GM12878 (cell line): ENCODE results near the gene DCAF12. TPM values are rescaled to one million over a fixed set of nuclear protein-coding genes. Genes with fewer than 3 reads are reported as not detected.

ENCODE experiments used
- ATAC-seq: fragments of 200-7000 bp; cut with Tn5 transposase; 3 replicates; pipeline ENCODE4 v1.9.1; 2020; ENCODE audit warnings: mild to moderate bottlenecking, moderate library complexity
- BruUV-seq: library from RNA; stranded (reverse); fragments of 400-500 nt; replicated peaks from 2 replicates; lab custom pipeline; 2021; lab: Mats Ljungman, UMichigan
- CTCF ChIA-PET: fragments of 300-600 bp; sonication (Branson Sonifier 250); formaldehyde crosslinking; extraction: SDS; loops from one replicate; lab custom pipeline; 2021; ENCODE audit warnings: inconsistent platforms; lab: Yijun Ruan, JAX
- POLR2A ChIA-PET: fragments of 350-600 bp; formaldehyde crosslinking; extraction: SDS; loops from one replicate; lab custom pipeline; 2021; ENCODE audit warnings: inconsistent platforms; lab: Charles Lee
- RAD21 ChIA-PET: fragments of 300-600 bp; sonication (Branson Sonifier 250); formaldehyde crosslinking; loops from one replicate; lab custom pipeline; 2023; ENCODE audit warnings: antibody characterized with exemption; ENCODE audit not compliant: unreplicated experiment; lab: Charles Lee
- SMC1A ChIA-PET: fragments of 300-600 bp; sonication (Branson Sonifier 250); formaldehyde crosslinking; loops from one replicate; lab custom pipeline; 2023; ENCODE audit not compliant: unreplicated experiment, uncharacterized antibody; lab: Charles Lee
- DNase-seq: peaks from one replicate; pipeline ENCODE4 v3.0.0-alpha.2; 2011; ENCODE audit warnings: low read depth, low spot score
- FAIRE-seq: peaks from 3 replicates; lab custom pipeline; 2011; peaks lifted over from hg19 to GRCh38; lab: Jason Lieb, UNC
- H2AFZ ChIP-seq: 2 replicates; pipeline ENCODE4 v1.6.0; 2011; ENCODE audit warnings: low read depth, low read length, control low read depth; ENCODE audit not compliant: control insufficient read depth
- H3K27ac ChIP-seq: 2 replicates; pipeline ENCODE4 v1.5.1; 2011; ENCODE audit warnings: control low read depth; ENCODE audit not compliant: control insufficient read depth, insufficient read depth
- H3K27me3 ChIP-seq, 2 experiments: replicated peaks in 1 of 2; 2 replicates each; pipeline versions ENCODE4 v1.6.0 to v1.6.1; 2011; ENCODE audit warnings: low read length in 1 of 2; ENCODE audit not compliant: control insufficient read depth in 2 of 2, insufficient read depth in 2 of 2
- H3K36me3 ChIP-seq, 2 experiments: 2 replicates each; pipeline ENCODE4 v1.5.1; 2011; ENCODE audit warnings: low read length in 1 of 2; ENCODE audit not compliant: control insufficient read depth in 2 of 2, insufficient read depth in 2 of 2
- H3K4me1 ChIP-seq: 2 replicates; pipeline ENCODE4 v1.6.1; 2011; ENCODE audit warnings: mild to moderate bottlenecking, low read length, moderate library complexity, mixed read lengths; ENCODE audit not compliant: control insufficient read depth, insufficient read depth
- H3K4me2 ChIP-seq: 2 replicates; pipeline ENCODE4 v1.6.0; 2011; ENCODE audit warnings: control low read depth; ENCODE audit not compliant: control insufficient read depth, insufficient read depth
- H3K4me3 ChIP-seq: fragments of 200-600 bp; sonication (generic); 2 replicates; pipeline ENCODE4 v1.5.1; 2016
- H3K79me2 ChIP-seq: 2 replicates; pipeline ENCODE4 v1.6.0; 2011; ENCODE audit warnings: low read length; ENCODE audit not compliant: control insufficient read depth, insufficient read depth
- H3K9ac ChIP-seq: 2 replicates; pipeline ENCODE4 v1.8.0; 2011; ENCODE audit warnings: low read length, control low read depth, mixed read lengths; ENCODE audit not compliant: control insufficient read depth, insufficient read depth
- H3K9me3 ChIP-seq: replicated peaks from 3 replicates; pipeline ENCODE4 v1.5.1; 2011; ENCODE audit warnings: mild to moderate bottlenecking, low read length; ENCODE audit not compliant: control insufficient read depth, insufficient read depth
- H4K20me1 ChIP-seq: 2 replicates; pipeline ENCODE4 v1.6.0; 2011; ENCODE audit not compliant: control insufficient read depth, insufficient read depth
- MEF2B ChIP-seq: fragments of 450-650 bp; IDR thresholded peaks from 2 replicates; pipeline ENCODE4 v1.6.1; 2018; ENCODE audit warnings: mild to moderate bottlenecking, moderate library complexity; ENCODE audit not compliant: partially characterized antibody, poor library complexity, severe bottlenecking
- WGBS: methylation state at CpG from one replicate; pipeline ENCODE4 v1.1.6; 2016; ENCODE audit warnings: low lambda C conversion rate; ENCODE audit not compliant: insufficient replicate concordance, insufficient coverage; ENCODE audit errors: missing lambda C conversion rate; 5-methylcytosine and 5-hydroxymethylcytosine counted together
- in situ Hi-C: fragments of 300-500 bp; cut with MboI; formaldehyde crosslinking; loops from 9 replicates; pipeline ENCODE4 v1.14.3; 2018; ENCODE audit warnings: mixed read lengths
- intact Hi-C: fragments of 100-400 bp; cut with micrococcal nuclease; formaldehyde crosslinking; loops from one replicate; pipeline ENCODE4 v1.14.2; 2022; ENCODE audit not compliant: unreplicated experiment
- polyA plus RNA-seq, 11 experiments: library from polyadenylated mRNA; depleted of rRNA in 4 of 11; unstranded in 6 of 11; stranded (reverse) in 5 of 11; fragments of >200 nt; fragmentation: Nextera tagmentation in 4 of 11; fragmentation: Illumina TruSeq in 1 of 11; extraction: Ambion mirVana in 4 of 11; extraction: Trizol in 1 of 11; gene quantifications; 1 replicate in 1 of 11; 2 replicates in 10 of 11; pipeline versions ENCODE4 v1.2.1 to v1.2.3, GENCODE V29; 2011 to 2016; ENCODE audit warnings: inconsistent platforms in 2 of 11, missing spikeins in 2 of 11, low read depth in 1 of 11
- total RNA-seq, 4 experiments: library from RNA; depleted of rRNA in 3 of 4; stranded (reverse); fragments of >200 nt in 3 of 4; fragmentation: Illumina TruSeq in 1 of 4; extraction: Trizol in 1 of 4; gene quantifications; 2 replicates each; pipeline versions ENCODE4 v1.2.1 to v1.2.3, GENCODE V29; 2013 to 2021
- TF ChIP-seq, protein P1 (sequence below): fragments of 450-650 bp; IDR thresholded peaks from 2 replicates; pipeline ENCODE4 v1.6.1; 2017; ENCODE audit warnings: antibody characterized with exemption, mild to moderate bottlenecking, moderate library complexity

Gene DCAF12
- total and polyA plus RNA-seq, 10 of the 15 experiments (the other 5 are each of a cell fraction or from before 2014, with no cell fraction given): 11.7 to 57.6 (median 34.6) TPM

DNA sequence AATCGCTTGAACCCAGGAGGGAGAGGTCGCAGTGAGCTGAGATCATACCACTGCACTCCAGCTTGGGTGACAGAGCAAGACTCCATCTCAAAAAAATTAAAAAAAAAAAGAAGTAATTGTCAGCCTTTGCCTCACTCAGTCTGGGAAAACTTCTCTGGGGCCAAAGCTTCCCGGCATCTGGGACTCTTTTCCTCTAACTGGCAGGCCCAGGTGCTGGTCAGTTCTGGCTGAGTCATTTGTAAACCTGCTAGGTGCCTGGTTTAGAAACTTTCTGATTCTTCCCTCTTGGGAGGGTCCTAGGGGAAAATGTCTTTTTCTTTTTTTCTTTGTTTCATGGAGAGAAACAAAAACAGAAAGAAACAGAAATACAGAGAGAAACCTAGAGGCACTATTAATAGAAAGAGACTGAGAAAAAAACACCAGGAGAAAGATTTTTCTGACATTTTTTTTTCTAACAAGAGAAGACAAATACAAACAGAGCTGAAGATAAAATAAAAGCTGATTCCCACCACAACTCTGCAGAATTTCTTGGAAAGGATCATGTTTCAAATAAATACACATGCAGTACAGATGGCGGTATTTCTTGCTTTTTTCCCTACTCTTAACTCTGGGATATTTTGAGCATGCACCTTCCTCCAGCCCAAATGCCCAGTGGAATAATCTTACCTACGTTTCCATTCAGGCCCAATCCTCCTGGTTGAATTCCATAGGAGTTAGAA, 55.7 kb downstream of the DCAF12 start:
- H3K4me2 ChIP-seq: 0 out of 2 replicates have a peak overlapping the region, but pooled peaks have one; percentile 1
- H3K27me3 ChIP-seq: no peaks in the 10 kb centered on the region; a peak in 1 of 4 replicates
- ChIA-PET POLR2A (no interaction called here), SMC1A (interaction anchor here (1.3 kb wide), 1 partner anchor 81 kb away, joined by 3 read pairs; no protein-coding TSS in a partner anchor), CTCF (interaction anchor here (0.8 to 1.2 kb wide), 2 partner anchors 9 to 146 kb away, joined by 3 to 5 read pairs; no protein-coding TSS in a partner anchor), RAD21 (no interaction called here)
- peaks cover 11% of the 10 kb centered on the region for H3K4me1 ChIP-seq
- FAIRE-seq (no peak), DNase-seq (no peak), ATAC-seq (no peak)
- no peak overlapping the region for H3K27ac ChIP-seq
- H3K9ac ChIP-seq: no peak overlapping the region
- TF ChIP-seq MEF2B: peak; percentile 34
- TF ChIP-seq, protein P1, sequence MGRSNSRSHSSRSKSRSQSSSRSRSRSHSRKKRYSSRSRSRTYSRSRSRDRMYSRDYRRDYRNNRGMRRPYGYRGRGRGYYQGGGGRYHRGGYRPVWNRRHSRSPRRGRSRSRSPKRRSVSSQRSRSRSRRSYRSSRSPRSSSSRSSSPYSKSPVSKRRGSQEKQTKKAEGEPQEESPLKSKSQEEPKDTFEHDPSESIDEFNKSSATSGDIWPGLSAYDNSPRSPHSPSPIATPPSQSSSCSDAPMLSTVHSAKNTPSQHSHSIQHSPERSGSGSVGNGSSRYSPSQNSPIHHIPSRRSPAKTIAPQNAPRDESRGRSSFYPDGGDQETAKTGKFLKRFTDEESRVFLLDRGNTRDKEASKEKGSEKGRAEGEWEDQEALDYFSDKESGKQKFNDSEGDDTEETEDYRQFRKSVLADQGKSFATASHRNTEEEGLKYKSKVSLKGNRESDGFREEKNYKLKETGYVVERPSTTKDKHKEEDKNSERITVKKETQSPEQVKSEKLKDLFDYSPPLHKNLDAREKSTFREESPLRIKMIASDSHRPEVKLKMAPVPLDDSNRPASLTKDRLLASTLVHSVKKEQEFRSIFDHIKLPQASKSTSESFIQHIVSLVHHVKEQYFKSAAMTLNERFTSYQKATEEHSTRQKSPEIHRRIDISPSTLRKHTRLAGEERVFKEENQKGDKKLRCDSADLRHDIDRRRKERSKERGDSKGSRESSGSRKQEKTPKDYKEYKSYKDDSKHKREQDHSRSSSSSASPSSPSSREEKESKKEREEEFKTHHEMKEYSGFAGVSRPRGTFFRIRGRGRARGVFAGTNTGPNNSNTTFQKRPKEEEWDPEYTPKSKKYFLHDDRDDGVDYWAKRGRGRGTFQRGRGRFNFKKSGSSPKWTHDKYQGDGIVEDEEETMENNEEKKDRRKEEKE: no peak
- no TSS peak for BruUV-seq
- in situ Hi-C loops: no loop called here
- no peaks in the 10 kb centered on the region for H4K20me1 ChIP-seq
- no peak overlapping the region for H3K4me3 ChIP-seq
- intact Hi-C loops: loop anchor here (5.0 kb wide), 1 partner anchor 143 kb away; no protein-coding TSS in a partner anchor
- no peak overlapping the region; the same call in 1 of the 2 replicates for H2AFZ ChIP-seq
- H3K9me3 ChIP-seq: no peaks in the 10 kb centered on the region
- no peaks in the 10 kb centered on the region for H3K36me3 ChIP-seq
- H3K79me2 ChIP-seq: no peaks in the 10 kb centered on the region
- WGBS: 37% methylated on average over 5 of the region's 5 CpGs
